Skeletal muscle tissue (tissue), 4 donors: Measurements from ENCODE around the gene VIPR2. TPM values are rescaled to one million over a fixed set of nuclear protein-coding genes. Genes with fewer than 3 reads are reported as not detected.

Experiments
- H3K27ac ChIP-seq: one replicate; pipeline ENCODE4 v1.7.0; 2013; ENCODE audit warnings: mild to moderate bottlenecking, low read depth, low read length, inconsistent platforms
- H3K27me3 ChIP-seq, 3 donors: one replicate each; pipeline ENCODE4 v1.7.0; 2013; ENCODE audit warnings: low read length in 3 of 3; ENCODE audit not compliant: control insufficient read depth in 3 of 3, insufficient read depth in 3 of 3
- H3K36me3 ChIP-seq, 3 donors: one replicate each; pipeline ENCODE4 v1.7.0; 2013; ENCODE audit warnings: low read length in 3 of 3; ENCODE audit not compliant: control insufficient read depth in 3 of 3, insufficient read depth in 3 of 3
- H3K4me1 ChIP-seq, 3 donors: one replicate each; pipeline ENCODE4 v1.7.0; 2013; ENCODE audit warnings: low read length in 3 of 3, mild to moderate bottlenecking in 3 of 3; ENCODE audit not compliant: control insufficient read depth in 3 of 3, insufficient read depth in 3 of 3
- H3K4me3 ChIP-seq, 3 donors: one replicate each; pipeline ENCODE4 v1.7.0; 2013; ENCODE audit warnings: low read length in 3 of 3
- H3K9ac ChIP-seq, 3 donors: one replicate each; pipeline ENCODE4 v1.7.0; 2013; ENCODE audit warnings: low read length in 3 of 3, mild to moderate bottlenecking in 3 of 3, moderate library complexity in 2 of 3, low read depth in 1 of 3
- H3K9me3 ChIP-seq, 3 donors: one replicate each; pipeline ENCODE4 v1.7.0; 2013; ENCODE audit warnings: low read length in 3 of 3; ENCODE audit not compliant: control insufficient read depth in 3 of 3
- total RNA-seq: library from RNA; depleted of rRNA; stranded (reverse); fragments of >200 nt; gene quantifications from one replicate; pipeline ENCODE4 v1.2.3, GENCODE V29; 2014
- donor health status: Osteomylitis.

Gene VIPR2
- total RNA-seq, 1 donor from 2014 or later: 6.3 TPM

DNA sequence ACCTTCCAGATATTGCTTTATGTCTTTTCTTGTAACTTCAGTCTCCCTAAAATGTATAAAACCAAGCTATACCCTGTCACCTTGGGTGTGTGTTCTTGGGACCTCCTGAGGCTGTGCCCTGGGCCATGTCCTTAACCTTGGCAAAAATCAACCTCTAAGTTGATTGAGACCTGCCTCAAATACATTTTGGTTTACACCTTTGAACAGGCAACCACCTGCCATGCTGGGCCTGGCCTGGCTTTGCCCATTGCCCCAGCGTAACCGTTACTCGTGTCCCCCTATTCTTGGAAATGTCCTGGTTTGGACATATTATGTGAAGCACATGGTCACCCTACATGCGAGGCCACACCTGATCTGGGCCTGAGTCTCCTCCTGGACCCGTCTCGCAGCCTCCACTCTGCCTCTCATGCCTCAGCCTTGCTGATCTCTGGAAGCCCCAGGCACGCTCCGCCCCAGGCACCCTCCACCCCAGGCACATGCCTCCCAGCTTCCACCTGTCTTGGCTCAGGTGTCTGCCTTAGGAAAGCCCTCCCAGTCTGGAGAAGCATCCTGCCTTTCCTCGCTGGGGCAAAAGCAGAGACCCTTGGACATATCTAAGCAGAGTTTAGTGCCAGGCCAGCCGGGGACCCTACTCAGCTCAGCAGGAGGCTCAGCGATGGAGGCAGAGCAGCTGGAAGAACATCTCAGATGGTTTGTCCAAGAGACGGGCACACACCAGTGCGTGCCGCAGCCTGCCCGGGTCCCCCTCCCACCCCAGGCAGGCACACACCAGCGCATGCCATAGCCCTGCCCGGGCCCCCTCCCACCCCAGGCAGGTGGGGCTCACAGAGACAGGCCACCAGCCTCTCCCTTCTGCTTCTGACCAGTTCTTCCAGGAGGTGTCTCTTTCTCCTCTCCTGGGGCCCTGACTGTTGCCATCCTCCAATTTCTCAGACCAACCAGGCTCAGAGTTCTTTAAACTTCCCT, 4.0 kb upstream of the VIPR2 start:
- Histone ChIP-seq H3K27me3 (peaks cover 6 to 9% (median 7%) of the 10 kb centered on the region in 3 donors), H3K9me3 (no peaks in the 10 kb centered on the region), H3K4me1 (peaks cover 0 to 7% (median 7%) of the 10 kb centered on the region in 3 donors), H3K36me3 (no peaks in the 10 kb centered on the region), H3K9ac (no peak overlapping the region), H3K27ac (no peak overlapping the region), H3K4me3 (no peak overlapping the region)

DNA sequence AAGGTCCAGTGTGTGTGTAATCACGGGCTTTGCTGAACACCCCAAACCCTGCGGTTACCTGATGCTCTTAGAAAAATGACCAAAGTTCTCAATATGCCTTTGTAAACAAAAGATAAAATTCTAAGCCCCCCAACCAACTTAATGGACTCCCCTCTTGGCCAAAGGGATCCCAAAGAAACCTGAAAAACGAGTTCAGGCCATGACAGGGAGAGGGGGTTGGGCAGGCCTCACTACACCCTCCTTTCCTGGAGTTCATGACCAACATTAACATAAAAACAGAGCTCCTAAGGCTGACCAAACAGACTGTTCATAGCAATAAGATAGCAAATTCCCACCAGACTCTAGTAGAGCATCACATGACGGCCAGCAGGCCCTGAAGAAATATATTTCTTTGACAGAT, 3.0 kb upstream of the VIPR2 start:
- Histone ChIP-seq H3K36me3 (no peaks in the 10 kb centered on the region), H3K9ac (no peak overlapping the region), H3K4me3 (no peak overlapping the region), H3K27ac (no peak overlapping the region), H3K4me1 (peaks cover 0 to 9% (median 8%) of the 10 kb centered on the region in 3 donors), H3K27me3 (peaks cover 7 to 12% (median 11%) of the 10 kb centered on the region in 3 donors), H3K9me3 (no peaks in the 10 kb centered on the region)

DNA sequence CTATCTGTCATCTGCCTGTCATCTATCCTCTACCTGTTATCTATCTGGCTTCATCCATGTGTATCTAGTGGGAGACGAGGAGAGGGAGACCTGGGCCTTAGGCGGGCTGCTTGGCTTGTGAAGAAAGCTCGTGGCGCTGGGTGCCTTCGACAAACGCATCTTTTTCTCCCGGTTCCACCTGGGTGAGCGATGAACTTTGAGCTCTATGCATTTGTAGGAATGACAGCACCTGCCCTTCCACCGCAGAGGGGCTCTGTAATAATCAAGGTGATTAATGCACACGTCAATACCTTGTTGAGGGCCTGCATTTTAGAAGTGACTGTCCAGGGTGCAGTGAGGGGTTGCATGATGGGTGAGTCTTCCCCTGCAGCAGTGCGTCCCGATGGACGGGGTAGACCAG, 2.6 kb upstream of the VIPR2 start:
- Histone ChIP-seq H3K4me3 (no peak overlapping the region), H3K27me3 (peaks cover 7 to 13% (median 11%) of the 10 kb centered on the region in 3 donors), H3K9ac (no peak overlapping the region), H3K36me3 (no peaks in the 10 kb centered on the region), H3K9me3 (no peaks in the 10 kb centered on the region), H3K4me1 (peaks cover 0 to 9% (median 8%) of the 10 kb centered on the region in 3 donors), H3K27ac (no peak overlapping the region)

DNA sequence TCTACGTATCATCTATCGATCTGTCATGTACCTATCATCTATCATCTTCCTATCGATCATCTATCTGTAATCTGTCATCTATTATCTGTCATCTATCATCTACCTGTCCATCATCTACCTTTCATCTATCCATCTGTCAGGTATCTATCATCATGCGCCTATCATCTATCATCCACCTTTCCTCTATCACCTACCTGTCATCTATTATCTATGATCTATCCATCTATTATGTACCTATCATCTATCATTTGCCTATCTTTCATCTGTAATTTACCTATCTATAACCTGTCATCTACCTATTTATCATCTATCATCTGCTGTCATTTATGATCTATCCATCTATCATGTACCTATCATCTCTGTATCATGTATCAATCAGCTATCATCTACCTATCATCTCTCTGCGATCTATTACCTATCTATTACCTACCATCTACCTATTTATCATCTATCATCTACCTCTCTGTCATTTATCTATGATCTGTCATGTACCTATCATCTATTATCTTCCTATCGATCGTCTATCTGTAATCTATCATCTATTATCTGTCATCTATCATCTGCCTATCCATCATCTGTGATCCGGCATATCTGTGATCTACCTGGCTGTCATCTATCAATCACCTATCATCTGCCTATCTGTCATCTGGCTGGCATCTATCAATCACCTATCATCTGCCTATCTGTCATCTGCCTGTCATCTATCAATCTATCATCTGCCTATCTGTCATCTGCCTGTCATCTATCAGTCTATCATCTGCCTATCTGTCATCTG, 1.6 kb upstream of the VIPR2 start:
- Histone ChIP-seq H3K4me1 (peaks cover 4 to 18% (median 15%) of the 10 kb centered on the region in 3 donors), H3K27ac (no peak overlapping the region), H3K27me3 (peaks cover 7 to 13% (median 11%) of the 10 kb centered on the region in 3 donors), H3K4me3 (no peak overlapping the region), H3K36me3 (no peaks in the 10 kb centered on the region), H3K9me3 (no peaks in the 10 kb centered on the region), H3K9ac (no peak overlapping the region)

DNA sequence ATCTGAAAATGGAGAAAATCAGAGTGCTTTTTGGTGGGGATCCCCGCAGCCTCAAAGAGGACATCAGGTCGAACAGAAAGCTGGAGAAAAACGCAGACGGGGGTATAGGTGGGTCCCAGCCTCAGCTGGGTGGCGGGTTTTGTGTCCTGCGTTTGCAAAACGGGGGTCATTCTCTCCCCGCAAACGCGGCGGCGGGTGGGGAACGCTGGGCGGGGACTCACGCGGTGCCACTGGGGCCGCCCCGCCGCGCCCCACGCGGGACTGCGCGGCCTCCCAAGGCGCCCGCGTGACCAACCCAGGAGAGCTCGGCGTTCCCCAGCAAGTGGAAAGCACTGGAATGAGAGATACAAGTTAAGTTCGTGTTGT, 806 bp upstream of the VIPR2 start:
- Histone ChIP-seq H3K4me1 (peaks cover 4 to 20% (median 18%) of the 10 kb centered on the region in 3 donors), H3K27me3 (peaks cover 7 to 13% (median 11%) of the 10 kb centered on the region in 3 donors), H3K36me3 (peaks cover 0 to 2% (median 0%) of the 10 kb centered on the region in 3 donors), H3K4me3 (peak overlapping the region; percentile 40 to 52 (median 51)), H3K27ac (no peak overlapping the region), H3K9me3 (no peaks in the 10 kb centered on the region), H3K9ac (peak overlapping the region in 1 of 3 donors; percentile 40)

DNA sequence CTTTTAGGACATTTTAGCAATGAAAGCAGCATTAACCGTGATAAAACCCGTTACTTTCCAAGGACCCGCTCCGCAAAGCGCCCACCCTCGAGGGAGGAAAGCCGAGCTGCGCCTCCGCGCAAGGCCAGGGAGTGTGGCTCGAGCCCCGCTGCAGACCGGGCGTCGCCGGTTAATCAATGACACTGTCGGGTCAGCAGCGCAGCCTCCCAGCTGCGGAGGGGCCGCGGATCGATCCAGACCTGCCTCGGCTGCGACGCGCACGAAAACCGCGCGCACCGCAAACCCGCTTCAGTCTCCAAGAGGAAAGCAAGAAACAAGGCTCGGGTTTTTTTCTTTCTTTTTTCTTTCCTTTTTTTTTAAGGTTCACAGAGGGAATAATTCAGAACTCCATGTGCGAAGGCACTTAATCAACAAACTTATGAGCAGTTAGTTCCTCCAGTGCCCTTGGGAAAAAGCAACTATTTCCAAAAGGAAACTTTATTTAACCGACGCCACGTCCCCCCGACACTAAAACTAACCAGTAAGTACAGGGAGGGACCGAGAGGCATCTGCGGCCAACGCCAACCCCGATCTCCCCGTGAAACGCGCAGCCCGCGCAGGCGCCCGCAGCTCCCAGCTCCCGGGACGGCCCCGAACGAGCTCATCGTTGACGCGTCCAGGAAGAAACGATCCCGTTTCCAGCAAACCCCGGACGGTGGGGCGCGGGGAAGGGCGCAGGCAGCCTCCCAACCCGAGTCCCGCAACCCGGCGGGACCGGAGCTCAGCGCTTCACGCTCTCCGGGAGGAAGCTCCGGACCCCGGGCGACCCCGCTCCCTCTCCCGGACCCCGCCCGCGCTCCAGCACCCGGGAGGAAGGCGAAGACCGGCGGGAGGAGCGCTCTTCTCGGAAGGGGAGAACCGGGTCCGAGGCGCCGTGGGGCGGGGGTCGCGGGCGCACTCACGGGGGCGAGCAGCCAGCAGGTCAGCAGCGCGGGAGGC, 598 bp downstream of the VIPR2 start:
- Histone ChIP-seq H3K27ac (no peak overlapping the region), H3K9me3 (no peaks in the 10 kb centered on the region), H3K9ac (peak overlapping the region; percentile 59 to 73 (median 68)), H3K27me3 (peaks cover 7 to 13% (median 11%) of the 10 kb centered on the region in 3 donors), H3K4me1 (peaks cover 4 to 20% (median 18%) of the 10 kb centered on the region in 3 donors), H3K36me3 (peaks cover 0 to 2% (median 0%) of the 10 kb centered on the region in 3 donors), H3K4me3 (peak overlapping the region; percentile 62 to 75 (median 72))

DNA sequence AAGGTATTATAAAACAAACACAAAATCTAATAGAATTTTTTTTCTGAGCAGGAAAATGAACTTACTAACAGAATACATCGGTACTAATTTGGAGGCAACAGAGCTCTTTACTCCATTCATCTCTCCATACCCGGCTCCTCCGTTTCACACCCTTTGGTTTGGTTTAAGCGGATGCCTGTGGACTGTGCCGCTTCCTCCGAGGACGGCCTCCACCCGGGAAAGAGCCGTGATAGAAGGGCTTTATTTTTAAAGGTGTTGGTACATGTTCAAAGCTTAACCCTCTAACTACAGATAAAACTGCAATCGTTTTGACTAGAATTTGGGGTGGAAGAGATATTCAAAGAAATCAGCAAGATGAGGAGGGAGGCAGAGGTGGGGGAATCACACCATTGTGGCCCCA, 1.9 kb downstream of the VIPR2 start:
- Histone ChIP-seq H3K36me3 (peaks cover 0 to 2% (median 0%) of the 10 kb centered on the region in 3 donors), H3K9ac (no peak overlapping the region), H3K27me3 (peaks cover 7 to 13% (median 8%) of the 10 kb centered on the region in 3 donors), H3K27ac (no peak overlapping the region), H3K4me3 (no peak overlapping the region), H3K4me1 (peaks cover 4 to 20% (median 18%) of the 10 kb centered on the region in 3 donors), H3K9me3 (no peaks in the 10 kb centered on the region)

DNA sequence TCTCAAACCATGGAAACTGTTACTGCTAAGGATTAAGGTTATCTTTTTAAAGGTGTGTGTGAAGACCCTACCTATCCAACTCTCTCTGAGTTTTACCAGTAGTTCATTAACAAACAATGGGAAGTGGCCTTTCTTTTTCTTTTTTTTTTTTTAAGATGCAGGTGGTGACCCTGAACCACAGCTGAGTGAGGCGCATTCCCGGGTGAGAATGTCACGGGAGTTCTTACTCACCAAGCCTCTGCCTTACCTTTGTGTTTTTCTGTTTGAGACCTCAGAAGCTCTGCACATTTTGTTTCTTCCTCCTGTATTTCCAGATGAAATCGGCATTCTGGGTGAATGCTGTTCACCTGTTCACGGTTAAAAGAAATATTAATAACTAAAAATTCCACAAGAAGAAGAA, 2.5 kb downstream of the VIPR2 start:
- H3K9ac ChIP-seq: no peak overlapping the region
- no peaks in the 10 kb centered on the region for H3K9me3 ChIP-seq
- peaks cover 7 to 13% (median 8%) of the 10 kb centered on the region in 3 donors for H3K27me3 ChIP-seq
- peaks cover 4 to 20% (median 18%) of the 10 kb centered on the region in 3 donors for H3K4me1 ChIP-seq
- H3K4me3 ChIP-seq: no peak overlapping the region
- peak overlapping the region; percentile 57 for H3K27ac ChIP-seq
- H3K36me3 ChIP-seq: peaks cover 0 to 2% (median 0%) of the 10 kb centered on the region in 3 donors

DNA sequence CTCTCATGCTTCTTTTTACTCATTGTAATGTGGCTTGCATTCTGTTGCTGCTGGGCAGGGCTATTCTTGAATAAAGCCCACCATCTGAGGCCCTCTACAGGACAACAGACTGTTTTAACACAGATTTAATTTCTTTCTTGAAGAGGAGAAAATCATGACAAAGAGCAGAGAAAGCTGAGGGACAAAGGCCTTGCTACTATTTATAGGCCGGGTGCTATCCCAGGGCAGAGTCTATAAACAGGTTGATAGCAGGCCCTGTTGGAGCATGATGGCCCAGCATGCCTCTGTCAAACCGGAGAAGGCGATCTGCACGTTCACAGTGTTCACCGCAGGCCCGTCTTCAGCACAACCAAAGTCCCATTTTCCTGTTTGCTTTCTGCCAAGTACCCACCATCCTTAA, 3.0 kb downstream of the VIPR2 start:
- peaks cover 0 to 2% (median 0%) of the 10 kb centered on the region in 3 donors for H3K36me3 ChIP-seq
- peaks cover 4 to 20% (median 18%) of the 10 kb centered on the region in 3 donors for H3K4me1 ChIP-seq
- H3K9ac ChIP-seq: peak overlapping the region in 2 of 3 donors; percentile 16 to 25
- H3K27me3 ChIP-seq: peaks cover 7 to 13% (median 8%) of the 10 kb centered on the region in 3 donors
- H3K9me3 ChIP-seq: no peaks in the 10 kb centered on the region
- H3K4me3 ChIP-seq: no peak overlapping the region
- H3K27ac ChIP-seq: peak overlapping the region; percentile 57
